NCI-H2107 treated with DMSO at 0.1 percent for 48 hours (cell line): ENCODE data around the gene GAGE12G.
"Not testable (repeated sequence)": the region's sequence is repeated elsewhere in the genome, so short reads cannot be mapped to it uniquely, and the experiment has no call there.

Experiments used
- DNase-seq: peaks from one replicate; lab custom pipeline; 2025; ENCODE audit not compliant: unreplicated experiment; lab: John Stamatoyannopoulos, UW

The GAGE12G gene, protein sequence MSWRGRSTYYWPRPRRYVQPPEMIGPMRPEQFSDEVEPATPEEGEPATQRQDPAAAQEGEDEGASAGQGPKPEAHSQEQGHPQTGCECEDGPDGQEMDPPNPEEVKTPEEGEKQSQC

DNA sequence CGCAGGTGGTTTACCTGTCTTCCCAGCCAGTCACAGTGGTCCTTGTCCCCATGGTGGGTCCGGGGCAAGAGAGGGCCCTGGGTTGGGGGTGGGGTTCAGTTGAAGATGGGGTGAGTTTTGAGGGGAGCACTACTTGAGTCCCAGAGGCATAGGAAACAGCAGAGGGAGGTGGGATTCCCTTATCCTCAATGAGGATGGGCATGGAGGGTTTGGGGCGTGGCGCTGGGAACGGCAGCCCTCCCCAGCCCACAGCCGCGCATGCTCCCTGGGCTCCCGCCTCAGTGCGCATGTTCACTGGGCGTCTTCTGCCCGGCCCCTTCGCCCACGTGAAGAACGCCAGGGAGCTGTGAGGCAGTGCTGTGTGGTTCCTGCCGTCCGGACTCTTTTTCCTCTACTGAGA, at the start of gene GAGE12G:
TSS of gene GAGE12G (plus strand) at position 301 of the 400 bp plus-strand sequence. CDS start 1,155 bp downstream, outside the sequence.
- not testable (repeated sequence) for DNase-seq

GRCh38 chrX:49531877-49532276, 38.3 kb upstream of the GAGE12G start, which contains the start of gene GAGE12C:
TSS of gene GAGE12C (plus strand) at chrX:49532177. CDS start at chrX:49533332, 1,155 bp downstream.
- DNase-seq, result not testable (repeated sequence)

DNA sequence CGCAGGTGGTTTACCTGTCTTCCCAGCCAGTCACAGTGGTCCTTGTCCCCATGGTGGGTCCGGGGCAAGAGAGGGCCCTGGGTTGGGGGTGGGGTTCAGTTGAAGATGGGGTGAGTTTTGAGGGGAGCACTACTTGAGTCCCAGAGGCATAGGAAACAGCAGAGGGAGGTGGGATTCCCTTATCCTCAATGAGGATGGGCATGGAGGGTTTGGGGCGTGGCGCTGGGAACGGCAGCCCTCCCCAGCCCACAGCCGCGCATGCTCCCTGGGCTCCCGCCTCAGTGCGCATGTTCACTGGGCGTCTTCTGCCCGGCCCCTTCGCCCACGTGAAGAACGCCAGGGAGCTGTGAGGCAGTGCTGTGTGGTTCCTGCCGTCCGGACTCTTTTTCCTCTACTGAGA, 28.8 kb upstream of the GAGE12G start, which contains the start of gene GAGE12D:
TSS of gene GAGE12D (plus strand) at position 301 of the 400 bp plus-strand sequence. CDS start 1,155 bp downstream, outside the sequence.
- DNase-seq, result not testable (repeated sequence)

GRCh38 chrX:49550989-49551388, 19.2 kb upstream of the GAGE12G start, which contains the start of gene GAGE12E:
TSS of gene GAGE12E (plus strand) at chrX:49551289. CDS start at chrX:49552444, 1,155 bp downstream.
- DNase-seq, result not testable (repeated sequence)

DNA sequence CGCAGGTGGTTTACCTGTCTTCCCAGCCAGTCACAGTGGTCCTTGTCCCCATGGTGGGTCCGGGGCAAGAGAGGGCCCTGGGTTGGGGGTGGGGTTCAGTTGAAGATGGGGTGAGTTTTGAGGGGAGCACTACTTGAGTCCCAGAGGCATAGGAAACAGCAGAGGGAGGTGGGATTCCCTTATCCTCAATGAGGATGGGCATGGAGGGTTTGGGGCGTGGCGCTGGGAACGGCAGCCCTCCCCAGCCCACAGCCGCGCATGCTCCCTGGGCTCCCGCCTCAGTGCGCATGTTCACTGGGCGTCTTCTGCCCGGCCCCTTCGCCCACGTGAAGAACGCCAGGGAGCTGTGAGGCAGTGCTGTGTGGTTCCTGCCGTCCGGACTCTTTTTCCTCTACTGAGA, 9.7 kb upstream of the GAGE12G start, which contains the start of gene GAGE12F:
TSS of gene GAGE12F (plus strand) at position 301 of the 400 bp plus-strand sequence. CDS start 1,155 bp downstream, outside the sequence.
- not testable (repeated sequence) for DNase-seq

DNA sequence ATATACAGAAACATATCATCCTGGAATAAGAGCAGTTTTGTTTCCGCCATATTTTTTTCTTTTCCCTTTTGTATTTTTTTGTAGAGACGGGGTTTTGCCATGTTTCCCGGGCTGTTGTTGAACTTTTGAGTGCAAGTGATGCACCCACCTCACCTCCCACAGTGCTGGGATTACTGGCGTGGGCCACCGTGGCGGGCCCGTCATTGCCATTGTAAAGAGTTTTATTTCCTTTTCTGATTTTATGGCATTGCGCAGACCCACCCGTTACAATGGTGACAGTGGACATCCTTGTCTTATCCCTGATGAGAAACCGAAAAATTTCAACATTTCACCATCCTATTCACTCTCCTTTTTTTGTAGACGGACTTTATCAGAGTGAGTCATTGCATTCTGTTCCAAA, 1.5 kb upstream of the GAGE12G start:
- DNase-seq, result not testable (repeated sequence)

DNA sequence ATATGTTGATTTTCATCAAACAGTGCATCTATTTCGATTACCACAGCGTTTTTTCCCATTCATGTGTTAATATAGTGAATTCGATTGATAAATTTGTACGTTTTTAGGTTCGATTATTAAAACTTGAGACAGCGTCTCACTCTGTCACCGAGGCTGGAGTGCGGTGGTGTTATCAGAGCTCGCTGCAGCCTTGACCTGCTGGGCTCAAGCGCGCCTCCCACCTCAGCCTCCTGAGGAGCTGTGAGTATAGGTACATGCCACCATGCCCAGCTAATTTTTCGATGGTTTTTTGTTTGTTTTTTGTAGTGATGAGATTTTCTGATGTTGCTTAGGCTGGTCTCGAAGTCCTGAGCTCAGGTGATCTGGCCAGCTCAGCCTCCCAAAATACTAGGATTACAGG, 1.0 kb upstream of the GAGE12G start:
- not testable (repeated sequence) for DNase-seq

DNA sequence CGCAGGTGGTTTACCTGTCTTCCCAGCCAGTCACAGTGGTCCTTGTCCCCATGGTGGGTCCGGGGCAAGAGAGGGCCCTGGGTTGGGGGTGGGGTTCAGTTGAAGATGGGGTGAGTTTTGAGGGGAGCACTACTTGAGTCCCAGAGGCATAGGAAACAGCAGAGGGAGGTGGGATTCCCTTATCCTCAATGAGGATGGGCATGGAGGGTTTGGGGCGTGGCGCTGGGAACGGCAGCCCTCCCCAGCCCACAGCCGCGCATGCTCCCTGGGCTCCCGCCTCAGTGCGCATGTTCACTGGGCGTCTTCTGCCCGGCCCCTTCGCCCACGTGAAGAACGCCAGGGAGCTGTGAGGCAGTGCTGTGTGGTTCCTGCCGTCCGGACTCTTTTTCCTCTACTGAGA, 9.4 kb downstream of the GAGE12G start, which contains the start of gene GAGE12H:
TSS of gene GAGE12H (plus strand) at position 301 of the 400 bp plus-strand sequence. CDS start 1,155 bp downstream, outside the sequence.
- not testable (repeated sequence) for DNase-seq

GRCh38 chrX:49589196-49589595, 19.0 kb downstream of the GAGE12G start, which contains the start of gene GAGE2A:
TSS of gene GAGE2A (plus strand) at chrX:49589496. CDS start at chrX:49590651, 1,155 bp downstream.
- not testable (repeated sequence) for DNase-seq

- not testable (repeated sequence) for DNase-seq
These were observed 19.7 kb downstream of the GAGE12G start for GRCh38 chrX:49589769-49590478.

GRCh38 chrX:49590488-49590887, 20.3 kb downstream of the GAGE12G start:
- not testable (repeated sequence) for DNase-seq

DNA sequence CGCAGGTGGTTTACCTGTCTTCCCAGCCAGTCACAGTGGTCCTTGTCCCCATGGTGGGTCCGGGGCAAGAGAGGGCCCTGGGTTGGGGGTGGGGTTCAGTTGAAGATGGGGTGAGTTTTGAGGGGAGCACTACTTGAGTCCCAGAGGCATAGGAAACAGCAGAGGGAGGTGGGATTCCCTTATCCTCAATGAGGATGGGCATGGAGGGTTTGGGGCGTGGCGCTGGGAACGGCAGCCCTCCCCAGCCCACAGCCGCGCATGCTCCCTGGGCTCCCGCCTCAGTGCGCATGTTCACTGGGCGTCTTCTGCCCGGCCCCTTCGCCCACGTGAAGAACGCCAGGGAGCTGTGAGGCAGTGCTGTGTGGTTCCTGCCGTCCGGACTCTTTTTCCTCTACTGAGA, 28.5 kb downstream of the GAGE12G start, which contains the start of gene GAGE1:
TSS of gene GAGE1 (plus strand) at position 301 of the 400 bp plus-strand sequence. CDS start 1,155 bp downstream, outside the sequence.
- not testable (repeated sequence) for DNase-seq

DNA sequence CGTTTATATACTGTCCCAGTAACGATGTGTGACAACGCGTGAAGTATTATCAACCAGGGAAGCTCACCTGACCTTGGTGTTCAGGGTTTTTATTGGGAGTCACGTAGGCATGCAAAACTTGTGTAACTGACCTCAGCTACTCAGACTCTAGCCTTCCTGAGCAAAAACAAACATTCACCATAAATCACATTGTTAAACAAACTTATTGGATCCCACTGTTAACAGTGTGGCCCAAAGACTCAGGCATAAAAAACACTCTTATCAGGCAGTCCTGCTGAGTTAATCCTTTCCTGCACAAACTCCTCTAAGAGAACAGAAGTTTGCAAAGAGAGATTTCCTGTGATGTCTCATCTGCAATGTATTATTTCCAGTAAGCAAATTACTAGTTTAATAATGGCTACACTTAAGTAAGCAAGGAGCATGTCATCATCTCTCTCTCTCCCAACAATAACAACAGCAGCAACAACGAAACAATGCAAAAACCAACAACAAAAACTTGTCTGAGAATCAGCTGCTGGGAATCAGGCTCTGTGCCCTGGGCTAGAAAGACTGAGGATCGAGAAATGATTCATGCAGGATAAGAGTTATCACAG, 40.6 kb downstream of the GAGE12G start:
- no peak for DNase-seq

DNA sequence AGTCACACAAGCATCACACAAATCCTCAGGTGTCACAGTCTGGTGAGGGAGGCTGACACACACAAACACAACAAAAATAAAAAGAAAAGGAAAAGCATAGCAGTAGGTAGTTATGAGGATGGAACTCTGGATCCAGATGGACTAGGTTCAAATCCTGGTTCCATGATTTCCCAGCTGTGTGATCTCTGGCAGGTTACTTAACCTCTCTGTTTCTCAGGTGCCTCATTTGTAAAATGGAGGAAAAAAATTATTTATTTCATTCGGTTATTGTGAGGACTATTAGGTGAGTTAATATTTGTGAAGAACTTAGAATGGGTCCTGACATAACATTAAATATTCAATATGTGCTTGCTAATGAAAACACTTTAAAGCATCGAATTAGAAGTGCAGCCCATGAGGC, 48.4 kb downstream of the GAGE12G start:
- DNase-seq, result no peak
